Neuron (in vitro differentiated cells): ENCODE results near the gene NAA15.
A peak's percentile ranks its signal among the peaks of the same experiment; 100 is the strongest.
"Not testable (repeated sequence)": the region's sequence is repeated elsewhere in the genome, so short reads cannot be mapped to it uniquely, and the experiment has no call there.

Source experiments
- H2AFZ ChIP-seq: one replicate; pipeline ENCODE4 v1.6.1; 2013; ENCODE audit warnings: low read depth, mild to moderate bottlenecking, inconsistent platforms, low read length, moderate library complexity
- H3K27me3 ChIP-seq: one replicate; pipeline ENCODE4 v1.6.1; 2013; ENCODE audit warnings: low read length; ENCODE audit not compliant: insufficient read depth
- H3K36me3 ChIP-seq: one replicate; pipeline ENCODE4 v1.6.1; 2013; ENCODE audit warnings: low read length; ENCODE audit not compliant: insufficient read depth
- H3K4me1 ChIP-seq: one replicate; pipeline ENCODE4 v1.6.1; 2013; ENCODE audit warnings: low read length; ENCODE audit not compliant: insufficient read depth
- H3K4me3 ChIP-seq: 2 replicates; pipeline ENCODE4 v1.5.1; 2013; ENCODE audit warnings: mild to moderate bottlenecking, low read length, moderate library complexity
- H3K9me3 ChIP-seq: one replicate; pipeline ENCODE4 v1.6.1; 2013; ENCODE audit warnings: low read length

The NAA15 gene

GRCh38 chr4:139301113-139301820 is at the start of gene NAA15:
Gene NAA15, plus strand, starts transcription at chr4:139301505. Its CDS starts 273 bp downstream, at chr4:139301778.
- peaks cover 13% of the 10 kb centered on the region for H3K9me3 ChIP-seq
- H2AFZ ChIP-seq: peak within 1 kb of the TSS; percentile 81
- H3K36me3 ChIP-seq: peaks cover 16% of the 10 kb centered on the region
- peak within 1 kb of the TSS; percentile 70 for H3K4me3 ChIP-seq
- no peaks in the 10 kb centered on the region for H3K27me3 ChIP-seq
- H3K4me1 ChIP-seq: peaks cover 22% of the 10 kb centered on the region

- no peaks in the 10 kb centered on the region for H3K36me3 ChIP-seq
These were observed 48.3 kb upstream of the NAA15 start for GRCh38 chr4:139253046-139253445.

GRCh38 chr4:139253713-139254112 is 47.6 kb upstream of the NAA15 start:
- Histone ChIP-seq H3K36me3 (no peaks in the 10 kb centered on the region), H3K4me1 (no peaks in the 10 kb centered on the region), H3K9me3 (no peaks in the 10 kb centered on the region), H2AFZ (no peak overlapping the region), H3K27me3 (no peaks in the 10 kb centered on the region), H3K4me3 (no peak overlapping the region)

More at GRCh38 chr4:139253046-139253445, 48.3 kb upstream of the NAA15 start:
- H3K4me3 ChIP-seq: no peak overlapping the region
- H3K4me1 ChIP-seq: no peaks in the 10 kb centered on the region
- no peaks in the 10 kb centered on the region for H3K27me3 ChIP-seq
- H3K9me3 ChIP-seq: no peaks in the 10 kb centered on the region
- no peak overlapping the region for H2AFZ ChIP-seq

- H3K4me1 ChIP-seq, H3K4me3 ChIP-seq, H2AFZ ChIP-seq, H3K36me3 ChIP-seq, H3K27me3 ChIP-seq, H3K9me3 ChIP-seq: not testable (repeated sequence)
These were observed 45.7 kb upstream of the NAA15 start for GRCh38 chr4:139255581-139255980.

DNA sequence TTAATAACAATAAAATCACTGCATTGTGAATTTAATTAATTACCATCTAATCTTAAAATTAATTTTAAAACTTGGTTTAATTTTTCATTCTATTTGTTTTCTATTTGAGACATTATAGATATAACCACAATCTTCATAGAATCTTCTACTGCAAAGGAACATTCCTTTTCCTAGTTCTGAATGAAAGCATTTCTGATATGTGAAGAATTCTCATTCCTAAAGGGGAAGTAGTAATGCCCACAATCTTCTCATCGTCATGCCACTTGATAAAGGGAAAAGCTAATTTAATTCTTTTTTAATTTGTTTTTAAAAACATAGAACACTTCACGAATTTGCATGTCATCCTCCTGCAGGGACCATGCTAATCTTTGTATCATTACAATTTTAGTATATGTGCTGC is 45.0 kb upstream of the NAA15 start:
- Histone ChIP-seq H3K9me3 (no peaks in the 10 kb centered on the region), H3K27me3 (no peaks in the 10 kb centered on the region), H2AFZ (no peak overlapping the region), H3K4me3 (no peak overlapping the region), H3K4me1 (no peaks in the 10 kb centered on the region), H3K36me3 (no peaks in the 10 kb centered on the region)

GRCh38 chr4:139265654-139266053 is 35.7 kb upstream of the NAA15 start:
- no peaks in the 10 kb centered on the region for H3K36me3 ChIP-seq
- no peak overlapping the region for H3K4me3 ChIP-seq
- no peaks in the 10 kb centered on the region for H3K9me3 ChIP-seq
- no peaks in the 10 kb centered on the region for H3K27me3 ChIP-seq
- H3K4me1 ChIP-seq: peaks cover 12% of the 10 kb centered on the region
- no peak overlapping the region for H2AFZ ChIP-seq

GRCh38 chr4:139266208-139266582 is 35.1 kb upstream of the NAA15 start:
- H3K36me3 ChIP-seq: no peaks in the 10 kb centered on the region
- H3K27me3 ChIP-seq: no peaks in the 10 kb centered on the region
- H3K9me3 ChIP-seq: no peaks in the 10 kb centered on the region
- peak overlapping the region; percentile 57 for H3K4me3 ChIP-seq
- peak overlapping the region; percentile 91 for H2AFZ ChIP-seq
- H3K4me1 ChIP-seq: peaks cover 12% of the 10 kb centered on the region

GRCh38 chr4:139266583-139267257 is 34.6 kb upstream of the NAA15 start:
- peak overlapping the region; percentile 91 for H2AFZ ChIP-seq
- H3K4me3 ChIP-seq: peak overlapping the region; percentile 57
- H3K4me1 ChIP-seq: peaks cover 12% of the 10 kb centered on the region
- H3K9me3 ChIP-seq: no peaks in the 10 kb centered on the region
- no peaks in the 10 kb centered on the region for H3K27me3 ChIP-seq
- H3K36me3 ChIP-seq: no peaks in the 10 kb centered on the region

- Histone ChIP-seq H3K36me3 (no peaks in the 10 kb centered on the region), H3K9me3 (no peaks in the 10 kb centered on the region), H2AFZ (peak overlapping the region; percentile 91)
These were observed 34.0 kb upstream of the NAA15 start for GRCh38 chr4:139267301-139267700.

GRCh38 chr4:139273835-139274234 is 27.5 kb upstream of the NAA15 start:
- no peaks in the 10 kb centered on the region for H3K36me3 ChIP-seq
- no peaks in the 10 kb centered on the region for H3K9me3 ChIP-seq
- H3K4me1 ChIP-seq: no peaks in the 10 kb centered on the region
- H3K4me3 ChIP-seq: no peak overlapping the region
- H3K27me3 ChIP-seq: peaks cover 3% of the 10 kb centered on the region
- H2AFZ ChIP-seq: no peak overlapping the region

More at GRCh38 chr4:139267301-139267700, 34.0 kb upstream of the NAA15 start:
- Histone ChIP-seq H3K4me1 (peaks cover 12% of the 10 kb centered on the region), H3K27me3 (no peaks in the 10 kb centered on the region), H3K4me3 (no peak overlapping the region)

DNA sequence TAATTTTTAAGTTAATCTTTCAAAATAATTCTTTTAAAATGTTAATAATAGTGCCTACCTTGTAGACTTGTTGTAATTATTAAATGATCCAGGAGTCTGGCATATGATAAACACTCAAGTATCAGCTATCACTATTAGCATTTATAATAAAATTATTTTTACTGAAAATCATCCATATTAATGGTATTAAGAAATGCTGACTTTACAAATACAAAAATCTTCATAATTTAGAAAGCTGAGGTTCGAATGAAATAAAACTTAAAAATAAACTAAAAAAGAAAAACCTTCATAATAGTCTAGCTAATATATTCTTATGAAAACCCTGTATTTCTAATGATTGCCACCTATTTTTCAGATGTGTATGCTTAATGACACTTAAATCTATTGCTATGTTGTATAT is 26.5 kb upstream of the NAA15 start:
- peaks cover 5% of the 10 kb centered on the region for H3K9me3 ChIP-seq
- no peak overlapping the region for H2AFZ ChIP-seq

DNA sequence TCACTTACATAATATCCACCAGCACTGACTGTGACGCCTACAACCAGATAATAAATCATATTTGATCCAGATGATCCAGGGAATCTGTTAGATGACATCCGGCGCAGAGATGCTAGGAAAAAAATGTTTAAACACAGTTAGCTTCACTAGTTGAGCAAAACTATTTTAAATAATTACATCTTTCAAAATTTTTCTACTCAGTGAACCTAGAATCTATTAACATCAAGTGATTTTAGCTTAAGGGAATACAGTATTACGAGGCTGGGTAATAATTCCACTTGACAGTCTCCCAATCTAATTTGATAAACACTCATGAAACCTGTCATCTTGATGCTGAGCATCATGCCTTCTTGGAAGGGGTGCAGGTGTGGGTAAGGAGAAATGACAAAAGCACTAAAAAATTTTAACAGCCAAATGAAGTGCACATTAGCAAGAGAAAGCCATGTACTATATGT is 26.0 kb upstream of the NAA15 start:
- H3K36me3 ChIP-seq: no peaks in the 10 kb centered on the region
- no peak overlapping the region for H3K4me3 ChIP-seq
- H3K27me3 ChIP-seq: peaks cover 13% of the 10 kb centered on the region
- H3K4me1 ChIP-seq: peaks cover 3% of the 10 kb centered on the region
- H3K9me3 ChIP-seq: peaks cover 5% of the 10 kb centered on the region
- H2AFZ ChIP-seq: no peak overlapping the region

More for the DNA sequence above, 26.5 kb upstream of the NAA15 start:
- Histone ChIP-seq H3K4me3 (no peak overlapping the region), H3K4me1 (peaks cover 3% of the 10 kb centered on the region), H3K36me3 (no peaks in the 10 kb centered on the region), H3K27me3 (peaks cover 12% of the 10 kb centered on the region)

DNA sequence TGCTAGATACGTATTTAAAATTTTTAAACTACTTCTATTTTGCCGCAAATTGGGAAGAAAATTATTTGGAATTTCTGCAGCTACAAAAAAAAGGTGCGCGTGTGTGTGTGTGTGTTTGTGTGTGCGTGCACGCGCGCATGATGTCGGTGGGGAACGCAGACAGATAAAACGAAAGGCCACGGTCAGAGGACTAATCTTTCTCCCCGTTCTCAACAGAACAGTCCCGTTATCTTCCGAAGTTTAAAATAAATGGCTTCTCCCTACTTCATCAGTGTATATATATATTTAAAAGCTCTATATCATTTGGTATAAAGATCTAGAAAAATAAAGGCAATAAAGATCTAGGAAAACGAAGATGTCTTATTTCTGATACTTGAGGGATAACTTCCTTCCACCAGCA is 22.8 kb upstream of the NAA15 start:
- peaks cover 13% of the 10 kb centered on the region for H3K27me3 ChIP-seq
- H3K4me1 ChIP-seq: peaks cover 3% of the 10 kb centered on the region
- no peak overlapping the region for H3K4me3 ChIP-seq
- H2AFZ ChIP-seq: no peak overlapping the region
- no peaks in the 10 kb centered on the region for H3K36me3 ChIP-seq
- H3K9me3 ChIP-seq: peaks cover 5% of the 10 kb centered on the region
